Hippocampal formation (tissue), 2 donors: ENCODE measurements around the gene PCBP4.

Source experiments
- DNase-seq, 2 donors: peaks; one replicate each; lab custom pipeline; 2025; lab: John Stamatoyannopoulos, UW

PCBP4 gene

GRCh38 chr3:51967384-51968169, at the start of gene PCBP4:
Gene PCBP4, minus strand, starts transcription at chr3:51967454. Its CDS starts 6,214 bp downstream, at chr3:51961240.
- DNase-seq: peak; percentile 79 to 84

- no peak for DNase-seq
These were observed 48.4 kb upstream of the PCBP4 start for GRCh38 chr3:52015438-52016228.

GRCh38 chr3:52014613-52015012, 47.4 kb upstream of the PCBP4 start:
- DNase-seq: peak in 1 of 2 donors; percentile 28

- DNase-seq: no peak
These were observed 46.7 kb upstream of the PCBP4 start for GRCh38 chr3:52013802-52014598.

GRCh38 chr3:52012699-52013098, 45.4 kb upstream of the PCBP4 start:
- DNase-seq: no peak

GRCh38 chr3:52010431-52010830, 43.2 kb upstream of the PCBP4 start:
- DNase-seq: no peak

- DNase-seq: no peak
These were observed 40.0 kb upstream of the PCBP4 start for GRCh38 chr3:52007291-52007690.

GRCh38 chr3:52006820-52007133, 39.5 kb upstream of the PCBP4 start:
- no peak for DNase-seq

- no peak for DNase-seq
These were observed 39.0 kb upstream of the PCBP4 start for GRCh38 chr3:52006017-52006819.

GRCh38 chr3:52005571-52005986, 38.3 kb upstream of the PCBP4 start:
- DNase-seq: no peak

- DNase-seq: no peak
These were observed 37.7 kb upstream of the PCBP4 start for GRCh38 chr3:52004906-52005395.

- peak; percentile 45 to 70 for DNase-seq
These were observed 37.0 kb upstream of the PCBP4 start for GRCh38 chr3:52004163-52004787.

GRCh38 chr3:52002748-52003147, 35.5 kb upstream of the PCBP4 start:
- DNase-seq: no peak

GRCh38 chr3:52001443-52001974, 34.3 kb upstream of the PCBP4 start:
- peak; percentile 50 to 63 for DNase-seq

- DNase-seq: no peak
These were observed 32.6 kb upstream of the PCBP4 start for GRCh38 chr3:51999846-52000245.

GRCh38 chr3:51998774-51999173, 31.5 kb upstream of the PCBP4 start:
- DNase-seq: no peak

GRCh38 chr3:51997935-51998596, 30.8 kb upstream of the PCBP4 start:
- no peak for DNase-seq

GRCh38 chr3:51997172-51997571, 29.9 kb upstream of the PCBP4 start:
- no peak for DNase-seq

- DNase-seq: peak; percentile 86 to 94
These were observed 28.3 kb upstream of the PCBP4 start, which contains the start of gene RPL29 for GRCh38 chr3:51995346-51996163. Gene RPL29, minus strand, starts transcription at chr3:51995895. Its CDS starts 434 bp downstream, at chr3:51995461.
